ENCODE measurements around the gene CCNA2.

DNA sequence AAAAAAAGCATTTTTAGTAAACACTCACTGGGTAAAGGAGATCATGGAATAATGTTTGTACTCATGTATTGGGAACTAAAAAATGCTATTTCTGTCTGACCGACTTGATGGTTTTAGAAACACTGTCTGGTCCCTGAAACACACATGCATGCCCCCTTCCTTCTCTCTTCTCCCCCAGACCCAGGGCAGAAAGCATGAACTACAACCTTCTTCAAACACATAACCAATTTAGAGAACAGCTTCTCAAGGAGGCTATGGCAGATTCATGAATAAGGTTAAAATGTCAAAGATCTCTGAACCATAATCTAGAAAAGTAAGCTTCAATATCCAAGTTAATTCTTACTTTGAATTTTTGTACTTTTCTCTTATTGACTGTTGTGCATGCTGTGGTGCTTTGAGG lies 6.0 kb downstream of the CCNA2 start:
- TF ChIP-seq, protein P1, sequence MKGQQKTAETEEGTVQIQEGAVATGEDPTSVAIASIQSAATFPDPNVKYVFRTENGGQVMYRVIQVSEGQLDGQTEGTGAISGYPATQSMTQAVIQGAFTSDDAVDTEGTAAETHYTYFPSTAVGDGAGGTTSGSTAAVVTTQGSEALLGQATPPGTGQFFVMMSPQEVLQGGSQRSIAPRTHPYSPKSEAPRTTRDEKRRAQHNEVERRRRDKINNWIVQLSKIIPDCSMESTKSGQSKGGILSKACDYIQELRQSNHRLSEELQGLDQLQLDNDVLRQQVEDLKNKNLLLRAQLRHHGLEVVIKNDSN (IDR thresholded peaks at IDR 0.05) = no peak
- TF ChIP-seq ZBTB7A (IDR thresholded peaks at IDR 0.05; ENCODE audit: low read depth) (no peak), EP300 (IDR thresholded peaks at IDR 0.05; ENCODE audit: borderline replicate concordance) (no peak), RAD21 (IDR thresholded peaks at IDR 0.05; ENCODE audit: low read depth) (no peak)

All from Ishikawa (cell line).